K562 (cell line): ENCODE data around the gene AQP1. TPM values are rescaled to one million over a fixed set of nuclear protein-coding genes. Genes with fewer than 3 reads are reported as not detected.

ENCODE experiments used
- CC2D1A ChIP-seq: fragments of 450-650 bp; IDR thresholded peaks from 2 replicates; pipeline ENCODE4 v1.6.1; 2017; ENCODE audit warnings: mild to moderate bottlenecking
- CXXC5 ChIP-seq: fragments of 250-450 bp; sonication (Bioruptor Pico); IDR thresholded peaks from 2 replicates; pipeline ENCODE4 v1.8.0; 2022; ENCODE audit warnings: inconsistent platforms, mild to moderate bottlenecking, moderate library complexity
- FUS ChIP-seq: fragments of 200-400 bp; formaldehyde crosslinking; optimal IDR thresholded peaks from 2 replicates; pipeline ENCODE3; 2017; ENCODE audit warnings: low read depth, low read length
- HMG20B ChIP-seq: fragments of 250-450 bp; sonication (Bioruptor Pico); IDR thresholded peaks from 2 replicates; pipeline ENCODE4 v1.5.0; 2021; ENCODE audit warnings: mild to moderate bottlenecking
- LCOR ChIP-seq: sonication (generic); formaldehyde crosslinking; IDR thresholded peaks from 2 replicates; pipeline ENCODE4 v1.8.0; 2022; ENCODE audit warnings: mild to moderate bottlenecking, missing genetic modification reagents
- OTX1 ChIP-seq: fragments of 450-650 bp; formaldehyde crosslinking; IDR thresholded peaks from 2 replicates; pipeline ENCODE4 v1.4.0; 2022; ENCODE audit warnings: mild to moderate bottlenecking
- RCOR1 ChIP-seq, 2 experiments: IDR thresholded peaks; 2 replicates each; pipeline ENCODE4 v1.6.1; 2012; ENCODE audit warnings: low read depth in 2 of 2, low read length in 2 of 2, borderline replicate concordance in 1 of 2, improper control_type of control experiment in 1 of 2
- SAFB ChIP-seq: fragments of 200-400 bp; formaldehyde crosslinking; IDR thresholded peaks from 2 replicates; pipeline ENCODE4 v1.6.1; 2017; ENCODE audit warnings: low read depth, low read length, borderline replicate concordance
- SIX5 ChIP-seq, 2 experiments: IDR thresholded peaks; 2 replicates each; pipeline ENCODE4 v1.6.1; 2011; ENCODE audit warnings: low read length in 2 of 2, borderline replicate concordance in 1 of 2, low read depth in 1 of 2, mild to moderate bottlenecking in 1 of 2, moderate library complexity in 1 of 2; ENCODE audit not compliant: insufficient read depth in 1 of 2
- ZBTB7A ChIP-seq: IDR thresholded peaks from 2 replicates; pipeline ENCODE4 v1.6.1; 2011; ENCODE audit warnings: low read depth, mild to moderate bottlenecking, low read length, moderate library complexity, borderline replicate concordance; ENCODE audit not compliant: control insufficient read depth
- ZNF668 ChIP-seq: fragments of 250-450 bp; sonication (Bioruptor Pico); IDR thresholded peaks from 2 replicates; pipeline ENCODE4 v1.8.0; 2022; ENCODE audit warnings: mild to moderate bottlenecking, inconsistent platforms
- polyA plus RNA-seq, 8 experiments: library from polyadenylated mRNA; depleted of rRNA in 4 of 8; stranded (reverse) in 5 of 8; unstranded in 3 of 8; fragments of >200 nt; fragmentation: Nextera tagmentation in 2 of 8; fragmentation: Illumina TruSeq in 1 of 8; extraction: Ambion mirVana in 2 of 8; extraction: Trizol in 1 of 8; gene quantifications; 2 replicates each; pipeline versions ENCODE4 v1.2.1 to v1.2.3, GENCODE V29; 2011 to 2014; ENCODE audit warnings: inconsistent platforms in 1 of 8, missing spikeins in 1 of 8
- total RNA-seq, 7 experiments: library from RNA; depleted of rRNA in 6 of 7; stranded (reverse); fragments of >200 nt in 6 of 7; fragmentation: Illumina TruSeq in 2 of 7; extraction: Trizol in 2 of 7; gene quantifications; 2 replicates each; pipeline versions ENCODE4 v1.2.1 to v1.2.3, GENCODE V29; 2011 to 2021; ENCODE audit warnings: low replicate concordance in 1 of 7
- TF ChIP-seq, protein P1 (sequence below): fragments of 250-450 bp; sonication (Bioruptor Pico); IDR thresholded peaks from 2 replicates; pipeline ENCODE4 v1.5.1; 2021; ENCODE audit warnings: mild to moderate bottlenecking
- TF ChIP-seq, protein P2 (sequence below): sonication (generic); IDR thresholded peaks from 2 replicates; pipeline ENCODE4 v1.6.1; 2016
- TF ChIP-seq, protein P3 (sequence below), 2 experiments: fragments of 450-650 bp in 1 of 2; sonication (generic) in 1 of 2; formaldehyde crosslinking; conservative IDR thresholded peaks; 2 replicates each; pipeline versions ENCODE4 v1.4.0 to v1.8.1; 2020 to 2022; ENCODE audit warnings: mild to moderate bottlenecking in 1 of 2, missing genetic modification reagents in 1 of 2

The AQP1 gene
- total and polyA plus RNA-seq, 9 of the 15 experiments (the other 6 are each of a cell fraction or from before 2014, with no cell fraction given) = 0.18 to 12.6 (median 4.1) TPM

DNA sequence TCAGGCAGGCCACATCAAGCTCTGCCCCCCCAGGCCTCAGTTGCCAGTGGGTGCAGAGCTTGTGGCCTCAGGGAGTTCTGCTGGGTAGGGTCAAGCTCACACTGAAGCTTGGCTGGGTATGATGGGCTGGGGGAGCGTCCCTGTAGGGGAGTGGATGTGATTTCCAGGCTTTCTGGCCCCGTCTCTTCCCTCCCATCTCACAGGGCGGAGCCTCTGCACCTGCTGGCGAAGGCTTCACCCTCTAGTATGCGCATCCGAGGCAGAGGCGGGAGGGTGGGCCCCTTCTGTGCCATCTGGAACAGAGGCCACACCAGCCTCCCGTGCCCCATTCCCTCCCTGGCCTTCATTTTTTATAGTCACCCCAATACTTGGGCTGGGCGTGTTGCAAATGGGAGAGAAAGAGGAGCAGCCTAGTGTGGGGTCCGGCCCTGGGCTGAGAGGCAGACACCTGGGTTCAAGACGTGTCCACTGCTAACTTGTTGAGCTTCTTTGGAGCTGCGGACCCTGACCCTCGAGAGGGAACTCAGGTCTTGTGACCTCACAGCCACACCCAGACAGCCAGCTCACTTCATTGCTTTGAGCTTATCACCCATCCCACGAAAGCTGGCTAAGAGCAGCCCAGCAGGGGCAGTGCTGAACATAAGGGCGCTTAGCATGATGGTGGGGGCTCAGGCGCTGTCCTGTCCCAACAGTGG is 2.3 kb downstream of the AQP1 start (continued):
- TF ChIP-seq CXXC5 (peak; percentile 21; the same call in 1 of the 2 replicates), SIX5 (IDR thresholded peaks at IDR 0.05; ENCODE audit: borderline replicate concordance in 1 of 2, insufficient read depth in 1 of 2, low read depth in 1 of 2, low read length in 2 of 2) (no peak), OTX1 (no peak), FUS (no peak), ZBTB7A (peak; percentile 33; the same call in 1 of the 2 replicates), SAFB (no peak), CC2D1A (no peak), LCOR (CRISPR knock-in tag) (no peak), RCOR1 (IDR thresholded peaks at IDR 0.05; ENCODE audit: borderline replicate concordance in 1 of 2, low read depth in 2 of 2, low read length in 2 of 2) (peak in 1 of 2 experiments; percentile 37; a peak in 1 of 4 replicates), HMG20B (CRISPR knock-in tag) (no peak), ZNF668 (no peak)
- TF ChIP-seq, protein P1, sequence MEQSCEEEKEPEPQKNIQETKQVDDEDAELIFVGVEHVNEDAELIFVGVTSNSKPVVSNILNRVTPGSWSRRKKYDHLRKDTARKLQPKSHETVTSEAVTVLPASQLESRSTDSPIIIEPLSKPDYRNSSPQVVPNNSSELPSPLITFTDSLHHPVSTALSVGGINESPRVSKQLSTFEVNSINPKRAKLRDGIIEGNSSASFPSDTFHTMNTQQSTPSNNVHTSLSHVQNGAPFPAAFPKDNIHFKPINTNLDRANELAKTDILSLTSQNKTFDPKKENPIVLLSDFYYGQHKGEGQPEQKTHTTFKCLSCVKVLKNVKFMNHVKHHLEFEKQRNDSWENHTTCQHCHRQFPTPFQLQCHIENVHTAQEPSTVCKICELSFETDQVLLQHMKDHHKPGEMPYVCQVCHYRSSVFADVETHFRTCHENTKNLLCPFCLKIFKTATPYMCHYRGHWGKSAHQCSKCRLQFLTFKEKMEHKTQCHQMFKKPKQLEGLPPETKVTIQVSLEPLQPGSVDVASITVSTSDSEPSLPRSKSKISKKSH (CRISPR knock-in tag) = no peak
- TF ChIP-seq, protein P2, sequence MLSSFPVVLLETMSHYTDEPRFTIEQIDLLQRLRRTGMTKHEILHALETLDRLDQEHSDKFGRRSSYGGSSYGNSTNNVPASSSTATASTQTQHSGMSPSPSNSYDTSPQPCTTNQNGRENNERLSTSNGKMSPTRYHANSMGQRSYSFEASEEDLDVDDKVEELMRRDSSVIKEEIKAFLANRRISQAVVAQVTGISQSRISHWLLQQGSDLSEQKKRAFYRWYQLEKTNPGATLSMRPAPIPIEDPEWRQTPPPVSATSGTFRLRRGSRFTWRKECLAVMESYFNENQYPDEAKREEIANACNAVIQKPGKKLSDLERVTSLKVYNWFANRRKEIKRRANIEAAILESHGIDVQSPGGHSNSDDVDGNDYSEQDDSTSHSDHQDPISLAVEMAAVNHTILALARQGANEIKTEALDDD = no peak
- TF ChIP-seq, protein P3, sequence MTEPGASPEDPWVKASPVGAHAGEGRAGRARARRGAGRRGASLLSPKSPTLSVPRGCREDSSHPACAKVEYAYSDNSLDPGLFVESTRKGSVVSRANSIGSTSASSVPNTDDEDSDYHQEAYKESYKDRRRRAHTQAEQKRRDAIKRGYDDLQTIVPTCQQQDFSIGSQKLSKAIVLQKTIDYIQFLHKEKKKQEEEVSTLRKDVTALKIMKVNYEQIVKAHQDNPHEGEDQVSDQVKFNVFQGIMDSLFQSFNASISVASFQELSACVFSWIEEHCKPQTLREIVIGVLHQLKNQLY (CRISPR knock-in tag; conservative IDR thresholded peaks at IDR 0.05) = no peak
